ENCODE measurements around the gene PPP1R15A.

GRCh38 chr19:48872182-48872883 is at the start of gene PPP1R15A:
- TF ChIP-seq SP1 (CRISPR knock-in tag; conservative IDR thresholded peaks at IDR 0.05) (peak; percentile 81), MYBL2 (CRISPR knock-in tag; IDR thresholded peaks at IDR 0.05) (peak; percentile 45; the same call in 1 of the 2 replicates), CTCF (IDR thresholded peaks at IDR 0.05) (no peak), FOXP1 (CRISPR knock-in tag; IDR thresholded peaks at IDR 0.05; ENCODE audit: borderline replicate concordance) (peak; percentile 73; the same call in 1 of the 2 replicates), NFE2L1 (CRISPR knock-in tag; IDR thresholded peaks at IDR 0.05) (no peak), USF2 (CRISPR knock-in tag; IDR thresholded peaks at IDR 0.05) (no peak), ZNF512 (CRISPR knock-in tag; IDR thresholded peaks at IDR 0.05; ENCODE audit: borderline replicate concordance) (no peak), CBFB (CRISPR knock-in tag; IDR thresholded peaks at IDR 0.05; ENCODE audit: low read depth) (no peak), GABPB1 (CRISPR knock-in tag; IDR thresholded peaks at IDR 0.05) (peak; percentile 80)
